Measurements from ENCODE around the gene GALNTL6. TPM values are rescaled to one million over a fixed set of nuclear protein-coding genes. Genes with fewer than 3 reads are reported as not detected.

GALNTL6 gene
- total RNA-seq, 1 experiment from 2014 or later: not detected

DNA sequence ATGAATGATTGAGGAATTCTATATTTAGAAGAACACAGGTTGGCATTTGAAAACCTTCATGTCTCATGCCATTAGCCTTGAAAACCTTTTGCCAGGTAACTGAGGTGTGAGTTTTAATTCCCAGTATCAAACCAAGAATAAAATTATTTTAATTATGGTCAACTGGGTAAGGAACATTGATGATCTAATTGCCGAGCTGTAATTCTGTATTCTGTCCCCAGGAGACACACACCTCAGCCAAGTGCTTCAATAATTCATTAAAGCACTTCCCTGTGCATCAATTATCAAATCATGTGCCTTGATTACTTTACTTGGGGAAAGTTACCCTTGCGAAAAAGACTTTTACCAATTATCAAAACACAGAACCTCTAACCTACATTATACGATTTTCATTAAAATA is 1023.5 kb downstream of the GALNTL6 start:
- no peaks in the 10 kb centered on the region for H3K4me1 Mint-ChIP-seq (ENCODE audit: insufficient read depth, unreplicated experiment)
- no peak for DNase-seq (ENCODE audit: unreplicated experiment)
- H3K9me3 Mint-ChIP-seq (ENCODE audit: unreplicated experiment): peaks cover 5% of the 10 kb centered on the region
- ChIA-PET POLR2A (no interaction called here), CTCF (interaction anchor here (0.6 kb wide), 1 partner anchor 428 kb away, joined by 3 read pairs; no protein-coding TSS in a partner anchor)
- intact Hi-C loops (cut with micrococcal nuclease): no loop called here
- no TSS peak for BruUV-seq (replicated peaks)
- H3K27ac Mint-ChIP-seq (ENCODE audit: low read depth, unreplicated experiment): no peak overlapping the region
- TF ChIP-seq CTCF (IDR thresholded peaks at IDR 0.05; ENCODE audit: unreplicated experiment): no peak
- no peaks in the 10 kb centered on the region for H3K36me3 Mint-ChIP-seq (ENCODE audit: insufficient read depth, unreplicated experiment)
- peaks cover 74% of the 10 kb centered on the region for H3K27me3 Mint-ChIP-seq (ENCODE audit: insufficient read depth, unreplicated experiment)
- H3K4me3 Mint-ChIP-seq (ENCODE audit: unreplicated experiment): no peak overlapping the region

DNA sequence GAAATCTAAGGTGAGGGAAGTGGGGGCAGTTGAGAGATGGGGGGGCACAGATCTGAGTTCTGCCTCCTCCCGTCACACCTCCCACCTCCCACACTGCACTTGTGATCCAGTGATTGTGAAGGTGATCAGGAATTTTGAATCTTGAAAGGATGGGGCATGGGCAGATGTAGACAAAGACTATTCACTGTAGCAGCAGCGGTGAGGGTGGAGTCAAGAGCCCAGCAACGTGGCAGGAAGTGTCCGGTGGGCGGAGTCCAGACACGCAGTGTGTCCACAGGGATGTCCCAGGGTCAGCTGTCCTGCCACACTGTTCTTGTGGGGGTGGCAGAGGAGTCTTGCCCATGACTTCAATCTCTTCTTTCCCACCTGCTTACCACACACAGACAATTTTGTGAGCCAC is 1024.9 kb downstream of the GALNTL6 start:
- no peak for DNase-seq (ENCODE audit: unreplicated experiment)
- BruUV-seq (replicated peaks): no TSS peak
- Mint-ChIP-seq H3K4me3 (ENCODE audit: unreplicated experiment) (no peak overlapping the region), H3K36me3 (ENCODE audit: insufficient read depth, unreplicated experiment) (no peaks in the 10 kb centered on the region), H3K27ac (ENCODE audit: low read depth, unreplicated experiment) (no peak overlapping the region), H3K27me3 (ENCODE audit: insufficient read depth, unreplicated experiment) (peaks cover 74% of the 10 kb centered on the region), H3K9me3 (ENCODE audit: unreplicated experiment) (peaks cover 5% of the 10 kb centered on the region), H3K4me1 (ENCODE audit: insufficient read depth, unreplicated experiment) (no peaks in the 10 kb centered on the region)
- POLR2A ChIA-PET: no interaction called here
- TF ChIP-seq CTCF (IDR thresholded peaks at IDR 0.05; ENCODE audit: unreplicated experiment): no peak
- intact Hi-C loops (cut with micrococcal nuclease): no loop called here
- CTCF ChIA-PET: no interaction called here

DNA sequence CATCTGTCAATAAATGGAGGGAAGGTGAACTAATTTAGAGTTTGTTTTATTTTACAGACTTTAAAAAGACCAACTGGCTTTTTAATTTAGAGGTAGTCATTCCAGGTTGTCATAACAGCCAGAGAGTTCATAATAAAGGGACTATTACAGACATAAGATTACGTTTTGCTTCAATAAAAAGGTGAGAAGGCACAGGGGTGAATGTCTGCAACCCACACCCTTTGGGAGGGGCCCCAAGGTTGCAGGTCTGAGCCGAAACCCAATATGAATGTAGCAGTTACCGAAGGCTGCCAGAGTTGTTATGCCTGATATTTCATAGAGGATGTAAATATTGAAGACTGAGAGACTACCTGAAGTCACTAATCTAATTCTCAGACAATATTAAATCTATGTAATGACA is 1025.7 kb downstream of the GALNTL6 start:
- H3K36me3 Mint-ChIP-seq (ENCODE audit: insufficient read depth, unreplicated experiment): no peaks in the 10 kb centered on the region
- TF ChIP-seq CTCF (IDR thresholded peaks at IDR 0.05; ENCODE audit: unreplicated experiment): no peak
- H3K27ac Mint-ChIP-seq (ENCODE audit: low read depth, unreplicated experiment): no peak overlapping the region
- H3K4me1 Mint-ChIP-seq (ENCODE audit: insufficient read depth, unreplicated experiment): no peaks in the 10 kb centered on the region
- H3K9me3 Mint-ChIP-seq (ENCODE audit: unreplicated experiment): peaks cover 5% of the 10 kb centered on the region
- DNase-seq (ENCODE audit: unreplicated experiment): no peak
- ChIA-PET CTCF (no interaction called here), POLR2A (no interaction called here)
- no peak overlapping the region for H3K4me3 Mint-ChIP-seq (ENCODE audit: unreplicated experiment)
- intact Hi-C loops (cut with micrococcal nuclease): no loop called here
- no TSS peak for BruUV-seq (replicated peaks)
- H3K27me3 Mint-ChIP-seq (ENCODE audit: insufficient read depth, unreplicated experiment): peaks cover 70% of the 10 kb centered on the region

DNA sequence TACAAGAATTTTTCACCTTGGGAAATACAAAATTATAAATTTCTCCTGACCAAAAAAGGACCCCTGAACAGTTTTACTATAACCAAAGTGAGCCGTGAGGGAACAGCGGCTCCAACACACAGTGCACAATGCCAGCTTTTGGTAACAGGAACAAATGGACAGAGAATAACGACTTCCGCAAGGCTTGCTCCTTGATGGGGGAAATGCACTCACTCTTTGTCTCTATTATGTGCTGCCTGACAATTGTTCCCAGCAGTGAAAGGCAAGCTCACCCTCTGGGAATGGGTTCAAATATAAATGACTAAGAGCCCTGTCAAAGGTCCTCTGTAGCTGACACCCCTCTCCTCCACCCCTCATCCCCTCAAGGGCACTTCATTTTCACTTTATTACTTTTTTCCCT is 1029.6 kb downstream of the GALNTL6 start:
- ChIA-PET POLR2A (interaction anchor here (0.7 kb wide), 1 partner anchor 349 kb away, joined by 3 read pairs; no protein-coding TSS in a partner anchor), CTCF (no interaction called here)
- no peak overlapping the region for H3K4me3 Mint-ChIP-seq (ENCODE audit: unreplicated experiment)
- intact Hi-C loops (cut with micrococcal nuclease): no loop called here
- H3K36me3 Mint-ChIP-seq (ENCODE audit: insufficient read depth, unreplicated experiment): no peaks in the 10 kb centered on the region
- TF ChIP-seq CTCF (IDR thresholded peaks at IDR 0.05; ENCODE audit: unreplicated experiment): no peak
- H3K9me3 Mint-ChIP-seq (ENCODE audit: unreplicated experiment): no peaks in the 10 kb centered on the region
- H3K27ac Mint-ChIP-seq (ENCODE audit: low read depth, unreplicated experiment): no peak overlapping the region
- H3K4me1 Mint-ChIP-seq (ENCODE audit: insufficient read depth, unreplicated experiment): no peaks in the 10 kb centered on the region
- no TSS peak for BruUV-seq (replicated peaks)
- peaks cover 36% of the 10 kb centered on the region for H3K27me3 Mint-ChIP-seq (ENCODE audit: insufficient read depth, unreplicated experiment)
- DNase-seq (ENCODE audit: unreplicated experiment): no peak
